MV-4-11 (cell line): ENCODE measurements around the gene ARHGAP15.

ENCODE experiments used
- DNase-seq: peaks from one replicate; lab custom pipeline; 2025; lab: John Stamatoyannopoulos, UW

ARHGAP15 gene

DNA sequence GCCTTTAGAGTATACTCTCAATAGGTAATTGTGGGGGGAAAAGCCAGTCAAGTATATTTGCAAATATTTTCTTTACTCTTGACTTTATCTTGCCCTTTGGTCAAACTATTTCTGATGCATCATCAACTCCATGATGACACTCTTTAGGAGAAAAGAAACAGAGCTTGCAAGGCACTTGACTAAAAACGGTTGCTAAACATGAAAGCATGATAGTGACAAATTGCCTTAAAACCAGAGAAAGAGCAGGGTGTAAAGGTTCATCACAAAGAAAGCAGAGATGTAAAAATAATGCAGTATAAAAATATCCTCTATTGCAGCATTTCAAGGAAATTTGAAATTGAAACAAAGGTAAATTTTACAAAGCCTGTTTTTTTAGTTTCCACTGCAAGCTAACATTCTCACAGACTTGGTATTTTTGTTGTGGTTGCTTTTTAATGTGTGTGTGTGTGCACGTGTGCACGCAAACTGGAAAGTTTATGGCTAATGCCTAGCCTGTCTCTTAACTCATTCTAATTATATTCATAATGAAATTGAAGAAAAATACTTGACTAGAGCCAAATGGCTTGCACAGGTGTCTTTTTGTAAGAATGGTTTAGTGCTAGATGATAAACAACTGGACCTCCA, 503.6 kb downstream of the ARHGAP15 start:
- DNase-seq = no peak

DNA sequence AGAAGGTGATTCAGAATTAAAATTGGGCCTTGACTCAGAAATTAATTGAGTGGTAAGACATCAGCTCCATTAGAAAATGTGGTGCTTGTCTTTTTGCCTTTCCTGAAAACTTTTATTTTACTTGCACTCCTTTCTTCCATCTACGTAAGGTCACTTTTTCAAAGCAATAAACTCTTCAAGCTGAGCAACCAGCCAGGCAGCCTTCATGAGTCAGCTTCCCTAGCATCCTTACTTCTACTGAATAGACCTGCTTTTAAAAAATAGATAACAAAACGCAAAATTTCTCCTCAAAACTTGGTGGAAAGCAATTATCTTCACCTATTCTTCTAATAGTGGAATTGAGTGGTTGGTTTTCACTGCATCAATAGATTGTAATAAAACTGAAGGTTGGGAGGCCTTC, 504.2 kb downstream of the ARHGAP15 start:
- no peak for DNase-seq

DNA sequence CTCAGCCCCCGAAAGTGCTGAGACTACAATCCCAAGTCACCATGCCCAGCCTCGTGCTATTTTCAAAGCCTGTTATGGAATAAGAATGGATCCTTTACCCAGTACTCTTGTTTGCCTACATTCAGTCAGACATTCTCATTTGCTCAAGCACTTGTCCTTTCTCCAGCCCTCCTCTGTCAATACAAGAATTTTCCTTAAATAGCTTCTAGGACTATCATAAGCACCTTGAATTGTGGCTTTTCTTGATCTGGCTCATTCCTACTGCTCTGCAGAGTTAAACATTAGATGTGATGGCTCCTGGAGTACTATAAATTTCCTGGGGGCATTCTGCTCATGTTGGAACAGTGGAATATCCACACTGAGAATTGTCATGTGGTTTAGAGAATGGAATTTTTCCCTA, 506.1 kb downstream of the ARHGAP15 start:
- DNase-seq = no peak

DNA sequence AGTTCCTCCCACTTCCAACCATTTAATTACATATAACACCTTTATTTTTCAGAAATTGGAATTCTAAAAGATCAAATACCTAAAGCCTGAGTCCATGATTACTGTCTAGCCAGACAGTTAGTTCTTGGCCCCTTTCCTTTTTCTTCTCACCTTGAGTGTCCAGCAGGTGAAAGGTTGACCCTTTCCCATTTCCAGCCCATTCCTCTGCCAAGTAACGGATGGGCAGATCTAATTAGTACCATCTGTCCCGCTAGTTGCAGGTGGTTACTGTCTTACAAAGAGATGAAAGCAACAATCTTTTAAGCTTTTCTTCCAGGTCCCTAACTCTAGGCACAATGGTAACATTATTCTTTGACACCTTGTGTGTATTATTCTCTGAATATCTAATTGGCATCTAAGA, 506.7 kb downstream of the ARHGAP15 start:
- no peak for DNase-seq

DNA sequence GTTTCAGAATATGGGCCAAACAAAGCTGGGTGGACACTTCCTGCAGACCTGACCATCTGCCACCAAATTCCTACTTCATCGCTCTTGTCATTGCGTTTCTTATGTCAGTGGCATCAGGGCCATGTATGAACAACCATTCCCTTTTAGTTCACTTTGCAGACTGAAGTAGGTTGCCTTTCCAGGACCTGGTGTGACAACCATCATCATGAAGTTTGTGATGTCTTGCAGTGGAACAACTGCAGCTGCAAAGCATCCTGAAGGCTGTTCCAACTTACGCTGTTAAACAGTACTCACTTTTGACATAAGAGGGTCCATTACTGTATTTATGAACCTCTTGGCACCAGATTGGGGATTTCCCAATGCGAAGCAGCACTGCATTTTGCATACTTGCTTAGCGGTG, 511.6 kb downstream of the ARHGAP15 start:
- DNase-seq = no peak

DNA sequence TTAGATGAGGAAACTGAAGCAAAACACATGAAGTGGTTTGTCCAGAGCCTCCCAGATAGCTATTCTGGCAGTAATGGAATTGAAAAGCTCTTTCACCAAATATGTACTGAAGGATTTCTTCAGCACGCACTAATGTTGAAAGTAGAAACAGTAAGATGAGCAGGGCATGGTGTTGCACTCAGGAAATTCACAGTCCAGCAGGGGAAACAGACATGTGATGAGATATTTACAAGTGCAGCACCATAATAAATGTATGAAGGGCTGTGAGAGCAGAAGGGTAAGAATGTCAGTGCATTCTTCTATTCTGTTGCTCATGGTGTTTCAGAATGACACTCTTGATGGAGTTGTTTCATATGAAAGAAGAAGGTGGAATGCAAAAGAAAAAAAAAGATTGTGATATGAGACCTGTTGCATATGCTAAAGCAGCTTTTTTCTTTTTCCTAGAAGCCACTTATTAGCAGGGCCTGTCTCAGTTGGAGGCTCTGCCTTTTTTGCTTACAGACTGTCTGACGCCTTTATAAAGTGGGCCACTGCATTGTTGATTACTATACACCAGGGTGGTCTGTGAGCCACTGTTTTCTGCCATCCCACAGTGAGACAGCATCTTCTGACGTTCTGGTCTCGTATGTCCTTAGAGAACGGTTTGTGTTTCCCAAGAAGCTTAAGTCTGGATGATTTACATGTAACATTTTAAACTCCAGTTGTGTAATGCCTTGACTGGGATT, 516.9 kb downstream of the ARHGAP15 start:
- DNase-seq = no peak

DNA sequence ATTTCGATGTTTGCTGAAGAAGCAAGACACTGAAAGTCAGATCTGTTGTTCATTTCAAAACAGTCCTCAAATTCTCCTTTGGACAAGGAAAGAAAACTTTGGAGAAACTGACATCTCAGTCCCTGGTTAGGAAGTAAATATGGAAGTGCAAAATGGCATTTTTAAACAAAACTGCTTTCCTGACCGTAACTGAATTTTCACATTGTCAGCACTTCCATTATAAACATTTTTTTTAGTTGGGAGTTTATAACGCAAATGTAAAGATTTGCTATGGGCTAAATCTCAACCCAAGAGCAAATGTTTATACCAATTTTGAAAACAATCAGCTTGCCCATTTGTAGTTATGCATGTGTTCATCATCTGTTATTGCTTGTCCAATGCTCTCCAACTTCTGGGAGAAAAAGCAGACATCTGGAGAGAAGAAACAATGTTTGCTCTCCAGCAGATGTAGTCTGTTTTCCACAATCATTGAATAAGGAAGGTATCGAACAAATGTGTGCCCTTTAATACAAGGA, 520.1 kb downstream of the ARHGAP15 start:
- no peak for DNase-seq

DNA sequence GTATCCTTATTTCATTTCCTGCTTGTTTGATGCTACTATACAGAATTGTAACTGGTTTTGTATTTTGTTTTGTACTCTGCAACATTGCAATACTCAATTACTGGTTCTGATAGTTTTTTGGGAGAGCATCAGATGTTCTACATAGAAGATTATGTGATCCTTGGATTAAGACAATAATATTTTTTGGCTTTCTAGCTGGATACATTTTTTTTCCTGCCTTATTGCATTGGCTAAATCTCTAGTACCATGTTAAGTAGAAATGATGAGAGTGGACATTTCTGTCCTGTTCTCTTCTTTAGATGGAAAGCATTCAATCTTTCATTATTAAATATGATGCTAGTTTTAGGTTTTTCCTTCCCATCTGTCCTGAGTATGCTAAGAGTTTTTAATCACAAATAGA, 523.5 kb downstream of the ARHGAP15 start:
- no peak for DNase-seq

DNA sequence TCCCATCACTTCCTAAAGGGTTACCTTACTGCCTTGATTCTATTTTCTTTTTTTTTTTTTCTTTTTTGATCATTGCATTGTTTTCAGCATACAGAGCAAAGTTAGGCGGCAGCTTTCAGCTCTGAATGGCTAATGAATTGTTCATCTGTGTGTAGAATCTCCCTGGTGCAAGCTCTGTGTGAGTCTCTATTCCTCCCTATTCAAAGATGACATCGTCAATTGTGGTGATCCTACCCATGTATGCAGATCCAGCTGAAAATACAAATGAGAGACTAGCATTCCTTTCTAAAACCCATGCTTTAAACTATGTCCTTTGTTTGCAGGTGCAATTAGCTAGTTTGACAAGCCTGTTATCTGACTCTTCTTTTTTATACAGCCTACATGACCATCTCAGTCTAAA, 539.0 kb downstream of the ARHGAP15 start:
- DNase-seq = no peak

DNA sequence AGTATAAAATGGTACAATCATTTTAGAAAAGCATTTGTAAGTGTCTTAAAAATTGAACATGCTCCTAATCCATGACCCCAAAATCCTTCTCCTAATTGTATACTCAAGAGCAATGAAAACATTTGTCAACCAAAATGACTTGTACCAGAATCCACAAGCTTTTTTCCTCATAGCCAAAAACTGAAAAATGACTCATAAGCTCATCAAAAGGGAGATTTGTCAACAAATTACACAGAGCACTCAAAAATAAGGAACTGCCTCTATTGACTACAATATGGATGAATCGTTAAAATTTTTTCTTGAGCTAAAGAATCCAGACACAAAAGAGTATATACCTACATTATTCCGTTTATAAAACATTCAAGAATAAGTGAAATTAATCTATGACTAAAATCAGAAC, 544.8 kb downstream of the ARHGAP15 start:
- DNase-seq = peak; percentile 58

DNA sequence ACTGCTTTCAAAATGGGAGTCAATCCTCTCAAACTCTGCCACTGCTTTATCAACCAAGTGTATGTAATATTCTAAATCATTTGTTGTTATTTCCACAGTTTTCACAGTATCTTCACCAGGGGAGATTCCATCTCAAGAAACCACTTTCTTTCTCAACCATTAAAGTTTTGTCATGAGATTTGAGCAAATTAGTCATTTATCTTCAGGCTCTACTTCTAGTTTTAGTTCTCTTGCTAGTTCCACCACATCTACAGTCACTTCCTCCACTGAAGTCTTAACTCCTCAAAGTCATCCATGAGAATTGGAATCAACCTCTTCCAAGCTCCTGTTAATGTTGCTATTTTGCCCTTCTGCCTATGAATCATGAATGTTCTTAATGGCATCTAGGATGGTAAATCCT, 545.8 kb downstream of the ARHGAP15 start:
- peak; percentile 61 for DNase-seq

DNA sequence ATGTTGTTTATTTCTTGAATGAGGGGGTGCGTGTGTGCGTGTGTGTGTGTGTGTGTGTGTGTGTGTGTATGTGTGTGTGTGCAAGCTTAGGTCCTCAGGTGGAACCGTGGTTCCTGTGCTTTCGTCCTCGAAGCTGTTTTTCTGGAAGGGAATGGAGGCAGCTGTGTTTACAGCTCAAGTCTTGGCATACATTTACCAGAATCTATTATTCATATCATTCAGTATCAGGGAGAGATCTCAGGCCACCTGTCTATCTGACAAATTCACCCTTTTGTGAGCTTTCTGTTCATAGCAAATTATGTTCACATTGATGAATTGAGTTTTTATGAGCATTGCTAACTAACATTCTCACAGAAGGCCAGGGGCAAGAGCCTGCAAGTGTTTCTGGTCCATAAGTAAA, 550.4 kb downstream of the ARHGAP15 start:
- no peak for DNase-seq

DNA sequence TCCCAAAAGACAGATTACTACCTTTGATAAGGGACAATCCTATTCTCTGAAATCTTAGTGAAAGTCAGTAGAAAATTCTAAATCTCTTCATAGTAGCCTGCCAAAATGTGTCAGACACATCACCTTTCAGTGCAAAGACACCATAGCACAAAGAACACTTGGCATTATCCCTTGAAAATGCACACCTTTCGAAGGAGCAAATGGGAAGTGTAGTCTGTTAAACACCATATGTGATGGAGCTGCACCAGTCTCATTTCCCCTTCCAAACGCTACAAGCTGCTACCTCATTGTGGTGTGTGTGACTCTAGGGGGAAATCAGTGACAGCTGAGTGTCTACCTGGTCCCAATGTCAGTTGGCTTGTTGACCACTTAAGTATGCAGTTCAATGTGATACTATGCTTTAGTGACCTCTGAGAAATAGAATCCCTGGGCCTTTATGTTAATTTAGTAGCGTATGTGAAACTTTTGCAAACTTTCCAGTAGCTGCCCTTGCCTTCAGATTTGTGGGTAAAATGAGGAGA, 551.7 kb downstream of the ARHGAP15 start:
- DNase-seq = peak; percentile 4

DNA sequence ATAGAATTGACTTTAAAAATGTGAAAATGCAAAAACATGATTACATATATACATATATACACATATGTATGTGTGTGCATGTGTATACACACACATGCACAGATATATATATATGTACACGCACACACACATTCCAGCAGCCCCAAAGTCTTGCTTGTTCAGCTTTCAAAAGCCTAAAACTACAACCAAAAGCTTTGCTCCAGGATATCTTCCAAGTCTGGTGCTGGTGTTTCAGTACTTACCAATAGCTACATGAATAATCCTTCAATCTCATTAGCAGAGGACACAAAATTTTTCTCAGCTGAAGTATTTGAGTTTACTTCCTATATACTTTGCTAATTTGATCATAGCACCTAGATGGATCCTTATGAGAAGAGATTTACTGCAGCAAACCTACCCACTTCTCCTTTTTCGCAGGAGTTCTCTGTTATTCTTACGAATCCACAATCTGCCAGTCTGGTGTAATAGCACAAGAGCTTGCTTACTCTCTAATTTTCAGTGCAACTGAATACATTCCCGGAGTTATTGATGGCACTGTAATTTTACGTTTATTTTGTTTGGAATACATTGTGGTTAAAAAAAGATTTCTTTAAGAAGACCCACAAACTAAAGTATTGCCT, 553.3 kb downstream of the ARHGAP15 start:
- DNase-seq = peak; percentile 62

DNA sequence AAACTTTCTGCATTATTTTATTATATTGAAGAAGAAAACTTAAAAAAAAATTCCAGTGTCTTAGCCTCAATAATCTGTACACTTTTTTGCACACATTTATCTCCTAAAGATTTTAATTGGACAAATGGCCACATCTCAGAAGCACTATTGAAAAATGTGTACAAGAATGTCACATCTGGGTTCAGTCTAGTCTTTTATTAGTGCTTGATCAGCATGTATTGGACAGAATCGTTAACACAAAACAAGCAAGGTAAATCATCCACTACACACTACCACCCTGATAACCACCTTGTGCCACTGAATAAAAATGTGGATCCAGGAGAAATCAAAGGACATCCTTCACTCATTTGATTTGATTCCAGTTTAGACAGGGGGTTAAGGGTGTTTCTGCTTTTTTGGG, 554.8 kb downstream of the ARHGAP15 start:
- no peak for DNase-seq

DNA sequence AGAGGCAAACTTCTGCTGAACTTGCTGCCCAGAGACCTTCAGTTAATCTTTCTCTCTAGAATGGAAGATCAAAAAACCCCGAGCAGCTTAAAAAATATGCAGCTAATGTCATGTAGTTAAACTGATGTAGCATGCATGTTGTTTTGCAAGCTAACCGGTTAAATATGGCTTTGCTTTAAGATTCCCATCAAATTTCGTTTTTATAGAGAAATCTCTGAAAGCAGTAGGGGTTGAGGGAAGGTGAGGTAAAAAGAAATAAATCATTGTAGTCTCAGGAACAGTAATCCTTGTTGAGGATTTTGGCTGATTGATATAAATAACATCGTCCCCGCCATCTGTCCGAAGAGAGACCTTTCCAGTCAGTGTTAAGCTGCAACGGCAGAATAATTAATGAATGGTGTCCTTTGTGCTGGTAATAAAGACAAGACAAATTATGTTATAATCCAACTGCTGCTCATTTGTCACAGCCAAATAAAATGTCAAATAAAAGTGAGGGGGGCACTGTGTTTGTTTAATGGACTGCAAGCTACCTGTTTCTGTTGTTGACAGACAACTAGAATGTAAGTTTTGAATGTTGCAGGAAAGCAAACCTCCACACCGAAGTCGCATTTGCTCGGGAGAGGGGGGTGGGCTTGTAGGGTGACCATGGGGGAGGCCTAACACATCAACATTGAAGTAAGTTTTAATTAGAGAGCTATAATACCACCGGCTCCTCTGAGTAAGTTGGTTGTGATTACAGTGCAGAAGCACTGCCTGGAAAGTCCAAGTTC, 555.5 kb downstream of the ARHGAP15 start:
- no peak for DNase-seq

DNA sequence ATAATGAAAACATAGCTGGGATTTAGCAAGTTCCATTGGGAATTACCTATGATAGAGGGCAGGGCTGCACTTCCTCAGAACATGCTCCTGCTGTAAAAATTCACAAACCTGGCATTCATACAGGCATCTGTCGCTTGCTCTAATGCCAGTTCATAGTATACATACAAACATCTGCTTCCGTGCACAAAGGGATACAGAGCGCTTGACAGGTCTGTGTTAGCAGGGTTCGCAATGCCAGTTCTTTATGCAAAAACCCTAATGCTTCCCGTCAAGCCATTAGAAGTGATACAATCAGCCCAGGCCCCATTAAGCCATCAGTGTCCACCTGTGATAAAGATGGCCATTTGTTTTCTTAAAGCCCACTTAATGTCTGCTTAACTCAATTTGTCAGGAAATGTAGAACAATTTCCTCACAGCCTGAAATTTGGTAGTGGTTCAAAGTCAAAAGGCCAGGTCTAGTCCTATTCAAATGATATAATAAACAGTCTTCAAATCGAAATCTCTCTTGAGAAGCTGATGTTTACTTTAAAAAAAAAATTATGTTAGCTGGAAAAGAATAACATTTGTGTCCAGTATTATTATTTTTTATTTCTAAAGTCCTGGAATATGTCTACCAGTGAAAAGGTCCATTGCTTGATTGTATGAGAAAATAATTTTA, 556.3 kb downstream of the ARHGAP15 start:
- DNase-seq = no peak

DNA sequence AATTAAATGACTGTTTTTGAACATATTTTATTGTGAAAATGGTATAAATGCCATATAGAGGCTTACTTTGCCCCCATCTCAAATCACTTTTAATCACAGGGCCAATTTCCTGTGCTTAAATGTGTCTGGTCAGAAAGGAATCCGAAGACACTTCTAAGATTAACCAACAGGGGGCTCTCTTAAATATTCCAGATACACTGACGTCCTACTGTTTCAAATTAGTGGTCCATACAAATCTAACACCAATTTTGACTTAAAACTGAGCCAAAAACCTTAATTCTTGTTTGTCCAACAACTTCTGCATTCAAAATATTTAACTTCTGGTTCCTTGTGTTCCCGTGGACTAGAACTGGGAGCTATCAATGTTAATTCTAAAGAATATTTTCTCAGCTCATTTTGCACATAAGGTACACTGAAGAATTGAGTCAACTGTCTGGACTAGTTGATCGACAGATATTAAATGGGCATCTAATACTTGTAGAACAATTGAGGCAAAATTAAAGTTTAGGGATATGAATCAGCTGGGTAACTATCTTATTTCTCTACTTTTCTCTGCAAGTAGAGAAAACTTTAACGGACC, 557.5 kb downstream of the ARHGAP15 start:
- peak; percentile 25 for DNase-seq

DNA sequence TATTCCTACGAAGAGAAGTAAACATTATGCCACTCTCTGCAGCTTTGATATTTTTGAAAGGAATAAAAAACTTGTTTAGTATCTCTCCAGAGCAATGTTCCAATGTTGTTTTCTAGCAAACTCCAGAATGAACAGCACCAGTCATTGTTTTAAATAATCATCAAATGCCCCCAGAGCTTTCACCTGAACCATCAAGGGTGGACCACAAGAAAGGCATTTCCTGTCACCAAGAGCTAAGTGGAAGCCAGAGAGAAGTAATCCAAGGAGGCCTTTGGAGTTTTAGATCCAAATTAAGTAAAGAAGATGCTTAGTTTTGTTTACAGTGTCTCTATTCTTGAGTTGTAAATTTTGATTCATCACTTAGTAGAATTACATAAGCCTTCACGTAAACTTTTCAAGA, 559.0 kb downstream of the ARHGAP15 start:
- DNase-seq = no peak

DNA sequence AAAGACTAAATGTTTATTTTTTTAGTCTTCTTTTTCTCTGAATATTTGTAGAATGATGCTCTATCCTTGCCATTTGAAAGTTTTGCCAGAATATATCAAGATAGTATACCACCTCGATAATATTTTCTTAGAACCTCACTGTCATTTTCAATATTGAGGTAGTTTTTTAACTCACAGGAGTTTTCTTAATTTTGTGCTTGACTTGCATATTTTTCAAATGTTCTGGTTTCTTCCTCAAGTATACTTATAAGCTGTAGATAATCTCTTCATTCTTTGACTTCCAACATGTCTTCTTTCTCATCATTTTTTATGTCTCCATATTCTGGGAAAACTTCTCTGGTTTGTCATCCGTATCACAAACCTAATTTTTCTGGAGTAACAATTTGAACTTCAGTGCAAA, 559.6 kb downstream of the ARHGAP15 start:
- no peak for DNase-seq

DNA sequence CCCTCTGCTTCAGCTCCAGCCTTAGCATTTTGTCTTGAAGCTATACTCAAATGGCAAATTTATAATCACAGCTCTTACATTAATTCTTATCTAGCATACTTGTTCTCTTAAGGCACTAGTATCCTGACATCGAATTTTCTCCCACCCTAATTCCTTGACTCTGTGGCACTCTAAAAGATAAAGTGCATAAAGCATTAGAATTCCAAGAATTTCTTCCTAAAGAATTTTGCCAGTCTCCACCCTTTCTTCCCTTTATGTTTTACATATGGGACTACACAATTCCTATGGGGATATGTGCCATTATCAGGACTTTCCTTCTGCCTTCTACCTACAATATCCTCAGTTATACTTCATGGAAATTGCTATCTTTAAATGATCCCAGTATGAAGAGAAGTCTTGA, 560.3 kb downstream of the ARHGAP15 start:
- no peak for DNase-seq
